Endothelial cell of umbilical vein (primary cell): ENCODE results near the gene SMOC2. TPM values are rescaled to one million over a fixed set of nuclear protein-coding genes. Genes with fewer than 3 reads are reported as not detected.

Experiments
- BruUV-seq: library from RNA; stranded (reverse); fragments of 400-500 nt; replicated peaks from 2 replicates; lab custom pipeline; 2021; lab: Mats Ljungman, UMichigan
- CTCF ChIA-PET: fragments of 300-600, 350-600 bp; sonication (Branson Sonifier 250); formaldehyde crosslinking; loops from one replicate; lab custom pipeline; 2021; ENCODE audit warnings: antibody characterized with exemption, inconsistent platforms; lab: Charles Lee
- POLR2A ChIA-PET: fragments of 300-600, 350-600 bp; sonication (Branson Sonifier 250); formaldehyde crosslinking; loops from one replicate; lab custom pipeline; 2021; ENCODE audit warnings: antibody characterized with exemption, inconsistent platforms; lab: Charles Lee
- DNase-seq: peaks from one replicate; pipeline ENCODE4 v3.0.0-alpha.2; 2011; ENCODE audit warnings: low read depth, low spot score
- FAIRE-seq: peaks from 2 replicates; lab custom pipeline; 2011; peaks lifted over from hg19 to GRCh38; lab: Jason Lieb, UNC
- H2AFZ ChIP-seq: 2 replicates; pipeline ENCODE4 v1.6.0; 2012; ENCODE audit warnings: low read depth, low read length, control low read depth, inconsistent platforms
- H3K27ac ChIP-seq: 2 replicates; pipeline ENCODE4 v1.5.1; 2011; ENCODE audit warnings: low read depth, mild to moderate bottlenecking, control low read depth, low read length, moderate library complexity; ENCODE audit not compliant: insufficient read depth
- H3K27me3 ChIP-seq, 2 experiments: 2 replicates each; pipeline versions ENCODE4 v1.6.0 to v1.6.1; 2011; ENCODE audit warnings: low read length in 2 of 2, mixed read lengths in 1 of 2; ENCODE audit not compliant: control insufficient read depth in 2 of 2, insufficient read depth in 2 of 2
- H3K36me3 ChIP-seq, 2 experiments: 2 replicates in 1 of 2; 3 replicates in 1 of 2; pipeline ENCODE4 v1.5.1; 2011; ENCODE audit warnings: low read length in 2 of 2, mild to moderate bottlenecking in 1 of 2, moderate library complexity in 1 of 2; ENCODE audit not compliant: control insufficient read depth in 2 of 2, insufficient read depth in 2 of 2; ENCODE audit errors: extremely low read depth in 1 of 2
- H3K4me1 ChIP-seq: 3 replicates; pipeline ENCODE4 v1.5.1; 2011; ENCODE audit warnings: mild to moderate bottlenecking, low read length; ENCODE audit not compliant: control insufficient read depth, insufficient read depth; ENCODE audit errors: extremely low read depth
- H3K4me2 ChIP-seq: 2 replicates; pipeline ENCODE4 v1.6.1; 2011; ENCODE audit warnings: low read length, control low read depth, mixed read lengths; ENCODE audit not compliant: insufficient read depth
- H3K4me3 ChIP-seq, 3 experiments: fragments of 200-600 bp in 1 of 3; sonication (generic), shearing (Covaris generic) in 1 of 3; replicated peaks in 1 of 3; 2 replicates each; pipeline ENCODE4 v1.5.1; 2011 to 2016; ENCODE audit warnings: control low read depth in 3 of 3, low read length in 3 of 3, mild to moderate bottlenecking in 2 of 3, inconsistent platforms in 1 of 3, low read depth in 1 of 3, moderate library complexity in 1 of 3; ENCODE audit not compliant: insufficient read depth in 1 of 3
- H3K79me2 ChIP-seq: 2 replicates; pipeline ENCODE4 v1.6.0; 2012; ENCODE audit warnings: low read length, inconsistent platforms; ENCODE audit not compliant: control insufficient read depth, insufficient read depth
- H3K9ac ChIP-seq: replicated peaks from 2 replicates; pipeline ENCODE3; 2011; ENCODE audit warnings: low read length, control low read depth; ENCODE audit not compliant: insufficient read depth; ENCODE audit errors: extremely low read depth
- H3K9me1 ChIP-seq: replicated peaks from 3 replicates; pipeline ENCODE4 v1.6.0; 2011; ENCODE audit warnings: mild to moderate bottlenecking, low read length; ENCODE audit not compliant: control insufficient read depth, insufficient read depth; ENCODE audit errors: extremely low read depth
- H3K9me3 ChIP-seq: replicated peaks from 2 replicates; pipeline ENCODE4 v1.5.1; 2012; ENCODE audit warnings: low read length, inconsistent platforms; ENCODE audit not compliant: control insufficient read depth, insufficient read depth
- H4K20me1 ChIP-seq: replicated peaks from 2 replicates; pipeline ENCODE3; 2011; ENCODE audit warnings: mild to moderate bottlenecking, low read length; ENCODE audit not compliant: control insufficient read depth, insufficient read depth; ENCODE audit errors: extremely low read depth
- CTCF ChIP-seq, 2 donors: IDR thresholded peaks; 1 replicate in 1 of 2; 2 replicates in 1 of 2; pipeline ENCODE4 v1.5.1; 2011; ENCODE audit warnings: low read length in 2 of 2, mild to moderate bottlenecking in 2 of 2, moderate library complexity in 2 of 2, control low read depth in 1 of 2, inconsistent platforms in 1 of 2, low read depth in 1 of 2; ENCODE audit not compliant: insufficient read depth in 1 of 2; ENCODE audit errors: extremely low read depth in 1 of 2
- JUN ChIP-seq: IDR thresholded peaks from 2 replicates; pipeline ENCODE4 v1.6.1; 2011; ENCODE audit warnings: borderline replicate concordance, low read depth; ENCODE audit not compliant: insufficient read length, insufficient read depth
- MAX ChIP-seq: IDR thresholded peaks from 2 replicates; pipeline ENCODE4 v1.6.1; 2011; ENCODE audit not compliant: insufficient read depth, insufficient read length
- POLR2AphosphoS5 ChIP-seq: IDR thresholded peaks from 2 replicates; pipeline ENCODE4 v1.6.1; 2012; ENCODE audit warnings: low read depth, mild to moderate bottlenecking, control low read depth, low read length, moderate library complexity; ENCODE audit not compliant: insufficient read depth
- dilution Hi-C: fragments of 300-500 bp; cut with MboI; formaldehyde crosslinking; loops from one replicate; pipeline ENCODE4 v1.15.0; 2019; ENCODE audit warnings: low sequenced_read_pairs; ENCODE audit not compliant: extremely low pct_ligation_motif_present
- intact Hi-C: fragments of 100-400 bp; cut with micrococcal nuclease; formaldehyde crosslinking; loops from one replicate; pipeline ENCODE4 v1.10.0; 2022
- polyA plus RNA-seq, 4 experiments: library from polyadenylated mRNA; depleted of rRNA in 3 of 4; stranded (reverse) in 3 of 4; unstranded in 1 of 4; fragments of >200 nt; gene quantifications; 2 replicates each; pipeline versions ENCODE4 v1.2.1 to v1.2.3, GENCODE V29; 2011 to 2012; ENCODE audit warnings: missing spikeins in 1 of 4
- total RNA-seq: library from RNA; stranded (reverse); gene quantifications from 2 replicates; pipeline ENCODE4 v1.2.3, GENCODE V29; 2021

The SMOC2 gene
- total and polyA plus RNA-seq, 2 donors (not counting 3 experiments of a cell fraction or from before 2014, with no cell fraction given) = not detected

GRCh38 chr6:168666170-168666569, 225.2 kb downstream of the SMOC2 start:
- Histone ChIP-seq H2AFZ (no peak overlapping the region), H3K9me3 (no peaks in the 10 kb centered on the region), H3K9ac (no peak overlapping the region), H3K4me3 (no peak overlapping the region), H3K36me3 (no peaks in the 10 kb centered on the region), H3K4me2 (no peak overlapping the region), H3K9me1 (no peaks in the 10 kb centered on the region), H3K4me1 (no peaks in the 10 kb centered on the region), H4K20me1 (no peaks in the 10 kb centered on the region), H3K79me2 (no peaks in the 10 kb centered on the region), H3K27ac (no peak overlapping the region), H3K27me3 (no peaks in the 10 kb centered on the region)
- dilution Hi-C loops (no loop called here), intact Hi-C loops (no loop called here)
- FAIRE-seq (no peak), DNase-seq (no peak)
- ChIA-PET CTCF (no interaction called here), POLR2A (no interaction called here)
- no peak for TF ChIP-seq MAX
- no peak for TF ChIP-seq POLR2AphosphoS5
- no peak for TF ChIP-seq JUN
- TF ChIP-seq CTCF (IDR thresholded peaks at IDR 0.05; ENCODE audit: extremely low read depth in 1 of 2, insufficient read depth in 1 of 2, low read depth in 1 of 2, low read length in 2 of 2) = no peak
- no TSS peak for BruUV-seq
